Endothelial cell of umbilical vein (primary cell): Measurements from ENCODE around the gene ZNF664. TPM values are rescaled to one million over a fixed set of nuclear protein-coding genes. Genes with fewer than 3 reads are reported as not detected.

Source experiments
- BruUV-seq: library from RNA; stranded (reverse); fragments of 400-500 nt; replicated peaks from 2 replicates; lab custom pipeline; 2021; lab: Mats Ljungman, UMichigan
- CTCF ChIA-PET: fragments of 300-600, 350-600 bp; sonication (Branson Sonifier 250); formaldehyde crosslinking; loops from one replicate; lab custom pipeline; 2021; ENCODE audit warnings: antibody characterized with exemption, inconsistent platforms; lab: Charles Lee
- POLR2A ChIA-PET: fragments of 300-600, 350-600 bp; sonication (Branson Sonifier 250); formaldehyde crosslinking; loops from one replicate; lab custom pipeline; 2021; ENCODE audit warnings: antibody characterized with exemption, inconsistent platforms; lab: Charles Lee
- DNase-seq: peaks from one replicate; pipeline ENCODE4 v3.0.0-alpha.2; 2011; ENCODE audit warnings: low read depth, low spot score
- FAIRE-seq: peaks from 2 replicates; lab custom pipeline; 2011; peaks lifted over from hg19 to GRCh38; lab: Jason Lieb, UNC
- H2AFZ ChIP-seq: 2 replicates; pipeline ENCODE4 v1.6.0; 2012; ENCODE audit warnings: low read depth, low read length, control low read depth, inconsistent platforms
- H3K27ac ChIP-seq: 2 replicates; pipeline ENCODE4 v1.5.1; 2011; ENCODE audit warnings: low read depth, mild to moderate bottlenecking, control low read depth, low read length, moderate library complexity; ENCODE audit not compliant: insufficient read depth
- H3K27me3 ChIP-seq, 2 experiments: 2 replicates each; pipeline versions ENCODE4 v1.6.0 to v1.6.1; 2011; ENCODE audit warnings: low read length in 2 of 2, mixed read lengths in 1 of 2; ENCODE audit not compliant: control insufficient read depth in 2 of 2, insufficient read depth in 2 of 2
- H3K36me3 ChIP-seq, 2 experiments: 2 replicates in 1 of 2; 3 replicates in 1 of 2; pipeline ENCODE4 v1.5.1; 2011; ENCODE audit warnings: low read length in 2 of 2, mild to moderate bottlenecking in 1 of 2, moderate library complexity in 1 of 2; ENCODE audit not compliant: control insufficient read depth in 2 of 2, insufficient read depth in 2 of 2; ENCODE audit errors: extremely low read depth in 1 of 2
- H3K4me1 ChIP-seq: 3 replicates; pipeline ENCODE4 v1.5.1; 2011; ENCODE audit warnings: mild to moderate bottlenecking, low read length; ENCODE audit not compliant: control insufficient read depth, insufficient read depth; ENCODE audit errors: extremely low read depth
- H3K4me2 ChIP-seq: 2 replicates; pipeline ENCODE4 v1.6.1; 2011; ENCODE audit warnings: low read length, control low read depth, mixed read lengths; ENCODE audit not compliant: insufficient read depth
- H3K4me3 ChIP-seq, 3 experiments: fragments of 200-600 bp in 1 of 3; sonication (generic), shearing (Covaris generic) in 1 of 3; replicated peaks in 1 of 3; 2 replicates each; pipeline ENCODE4 v1.5.1; 2011 to 2016; ENCODE audit warnings: control low read depth in 3 of 3, low read length in 3 of 3, mild to moderate bottlenecking in 2 of 3, inconsistent platforms in 1 of 3, low read depth in 1 of 3, moderate library complexity in 1 of 3; ENCODE audit not compliant: insufficient read depth in 1 of 3
- H3K79me2 ChIP-seq: 2 replicates; pipeline ENCODE4 v1.6.0; 2012; ENCODE audit warnings: low read length, inconsistent platforms; ENCODE audit not compliant: control insufficient read depth, insufficient read depth
- H3K9ac ChIP-seq: replicated peaks from 2 replicates; pipeline ENCODE3; 2011; ENCODE audit warnings: low read length, control low read depth; ENCODE audit not compliant: insufficient read depth; ENCODE audit errors: extremely low read depth
- H3K9me1 ChIP-seq: replicated peaks from 3 replicates; pipeline ENCODE4 v1.6.0; 2011; ENCODE audit warnings: mild to moderate bottlenecking, low read length; ENCODE audit not compliant: control insufficient read depth, insufficient read depth; ENCODE audit errors: extremely low read depth
- H3K9me3 ChIP-seq: replicated peaks from 2 replicates; pipeline ENCODE4 v1.5.1; 2012; ENCODE audit warnings: low read length, inconsistent platforms; ENCODE audit not compliant: control insufficient read depth, insufficient read depth
- H4K20me1 ChIP-seq: replicated peaks from 2 replicates; pipeline ENCODE3; 2011; ENCODE audit warnings: mild to moderate bottlenecking, low read length; ENCODE audit not compliant: control insufficient read depth, insufficient read depth; ENCODE audit errors: extremely low read depth
- EZH2 ChIP-seq: IDR thresholded peaks from 2 replicates; pipeline ENCODE4 v1.6.1; 2012; ENCODE audit warnings: borderline replicate concordance, low read depth, mild to moderate bottlenecking, moderate library complexity, low read length, inconsistent platforms; ENCODE audit not compliant: severe bottlenecking
- FOS ChIP-seq: IDR thresholded peaks from 2 replicates; pipeline ENCODE4 v1.6.1; 2011; ENCODE audit warnings: mild to moderate bottlenecking, low read length, moderate library complexity, borderline replicate concordance; ENCODE audit not compliant: insufficient read depth
- GATA2 ChIP-seq: IDR thresholded peaks from 2 replicates; pipeline ENCODE4 v1.7.0; 2011; ENCODE audit warnings: low read depth, mild to moderate bottlenecking, moderate library complexity, mixed read lengths, low read length; ENCODE audit not compliant: insufficient read length, insufficient read depth
- JUN ChIP-seq: IDR thresholded peaks from 2 replicates; pipeline ENCODE4 v1.6.1; 2011; ENCODE audit warnings: borderline replicate concordance, low read depth; ENCODE audit not compliant: insufficient read length, insufficient read depth
- MYC ChIP-seq: IDR thresholded peaks from one replicate; pipeline ENCODE4 v1.6.1; 2011; ENCODE audit warnings: mild to moderate bottlenecking, low read depth, low read length
- POLR2A ChIP-seq: IDR thresholded peaks from 2 replicates; pipeline ENCODE4 v1.6.1; 2012; ENCODE audit warnings: low read depth, mild to moderate bottlenecking, control low read depth, low read length
- POLR2AphosphoS5 ChIP-seq: IDR thresholded peaks from 2 replicates; pipeline ENCODE4 v1.6.1; 2012; ENCODE audit warnings: low read depth, mild to moderate bottlenecking, control low read depth, low read length, moderate library complexity; ENCODE audit not compliant: insufficient read depth
- dilution Hi-C: fragments of 300-500 bp; cut with MboI; formaldehyde crosslinking; loops from one replicate; pipeline ENCODE4 v1.15.0; 2019; ENCODE audit warnings: low sequenced_read_pairs; ENCODE audit not compliant: extremely low pct_ligation_motif_present
- intact Hi-C: fragments of 100-400 bp; cut with micrococcal nuclease; formaldehyde crosslinking; loops from one replicate; pipeline ENCODE4 v1.10.0; 2022
- polyA plus RNA-seq, 4 experiments: library from polyadenylated mRNA; depleted of rRNA in 3 of 4; stranded (reverse) in 3 of 4; unstranded in 1 of 4; fragments of >200 nt; gene quantifications; 2 replicates each; pipeline versions ENCODE4 v1.2.1 to v1.2.3, GENCODE V29; 2011 to 2012; ENCODE audit warnings: missing spikeins in 1 of 4
- total RNA-seq: library from RNA; stranded (reverse); gene quantifications from 2 replicates; pipeline ENCODE4 v1.2.3, GENCODE V29; 2021
- TF ChIP-seq, protein P1 (sequence below), 2 donors: IDR thresholded peaks; 1 replicate in 1 of 2; 2 replicates in 1 of 2; pipeline ENCODE4 v1.5.1; 2011; ENCODE audit warnings: low read length in 2 of 2, mild to moderate bottlenecking in 2 of 2, moderate library complexity in 2 of 2, control low read depth in 1 of 2, inconsistent platforms in 1 of 2, low read depth in 1 of 2; ENCODE audit not compliant: insufficient read depth in 1 of 2; ENCODE audit errors: extremely low read depth in 1 of 2
- TF ChIP-seq, protein P2 (sequence below): IDR thresholded peaks from 2 replicates; pipeline ENCODE4 v1.6.1; 2011; ENCODE audit not compliant: insufficient read depth, insufficient read length

ZNF664 gene
- total and polyA plus RNA-seq, 2 donors (not counting 3 experiments of a cell fraction or from before 2014, with no cell fraction given): 29.8 to 71.3 TPM

DNA sequence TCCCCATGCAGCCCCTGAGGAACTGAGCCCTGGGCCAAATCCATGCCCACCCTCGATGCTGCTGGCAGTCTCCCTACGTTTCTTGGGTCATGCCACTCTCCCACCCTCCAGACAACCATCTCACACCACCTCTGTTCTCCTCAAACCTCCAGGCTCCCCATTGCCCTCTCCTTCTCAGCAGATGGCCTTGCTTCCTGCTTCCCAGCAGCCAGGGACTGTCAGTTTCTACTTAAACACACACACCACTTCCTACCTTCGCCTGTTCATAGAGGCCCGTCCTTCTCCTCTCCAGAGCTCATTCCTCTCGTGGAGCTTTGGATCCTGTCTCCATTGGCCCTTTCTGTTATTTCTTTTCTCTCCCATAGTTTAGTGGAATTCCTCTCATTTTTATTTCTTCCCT is 27.1 kb downstream of the ZNF664 start:
- POLR2A ChIA-PET: no interaction called here

More for the DNA sequence above, 27.1 kb downstream of the ZNF664 start:
- FAIRE-seq: no peak
- TF ChIP-seq JUN (no peak), POLR2A (no peak), MYC (no peak), POLR2AphosphoS5 (no peak), EZH2 (no peak), FOS (no peak), GATA2 (no peak)
- TF ChIP-seq, protein P1, sequence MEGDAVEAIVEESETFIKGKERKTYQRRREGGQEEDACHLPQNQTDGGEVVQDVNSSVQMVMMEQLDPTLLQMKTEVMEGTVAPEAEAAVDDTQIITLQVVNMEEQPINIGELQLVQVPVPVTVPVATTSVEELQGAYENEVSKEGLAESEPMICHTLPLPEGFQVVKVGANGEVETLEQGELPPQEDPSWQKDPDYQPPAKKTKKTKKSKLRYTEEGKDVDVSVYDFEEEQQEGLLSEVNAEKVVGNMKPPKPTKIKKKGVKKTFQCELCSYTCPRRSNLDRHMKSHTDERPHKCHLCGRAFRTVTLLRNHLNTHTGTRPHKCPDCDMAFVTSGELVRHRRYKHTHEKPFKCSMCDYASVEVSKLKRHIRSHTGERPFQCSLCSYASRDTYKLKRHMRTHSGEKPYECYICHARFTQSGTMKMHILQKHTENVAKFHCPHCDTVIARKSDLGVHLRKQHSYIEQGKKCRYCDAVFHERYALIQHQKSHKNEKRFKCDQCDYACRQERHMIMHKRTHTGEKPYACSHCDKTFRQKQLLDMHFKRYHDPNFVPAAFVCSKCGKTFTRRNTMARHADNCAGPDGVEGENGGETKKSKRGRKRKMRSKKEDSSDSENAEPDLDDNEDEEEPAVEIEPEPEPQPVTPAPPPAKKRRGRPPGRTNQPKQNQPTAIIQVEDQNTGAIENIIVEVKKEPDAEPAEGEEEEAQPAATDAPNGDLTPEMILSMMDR (IDR thresholded peaks at IDR 0.05; ENCODE audit: extremely low read depth in 1 of 2, insufficient read depth in 1 of 2, low read depth in 1 of 2, low read length in 2 of 2): no peak
- TF ChIP-seq, protein P2, sequence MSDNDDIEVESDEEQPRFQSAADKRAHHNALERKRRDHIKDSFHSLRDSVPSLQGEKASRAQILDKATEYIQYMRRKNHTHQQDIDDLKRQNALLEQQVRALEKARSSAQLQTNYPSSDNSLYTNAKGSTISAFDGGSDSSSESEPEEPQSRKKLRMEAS: no peak
- Histone ChIP-seq H3K79me2 (peaks cover 6% of the 10 kb centered on the region), H3K36me3 (peaks cover 7 to 8% of the 10 kb centered on the region in 2 experiments), H3K9me1 (no peaks in the 10 kb centered on the region), H4K20me1 (no peaks in the 10 kb centered on the region), H3K9ac (no peak overlapping the region), H3K4me3 (no peak overlapping the region), H3K27me3 (no peaks in the 10 kb centered on the region), H3K4me2 (no peak overlapping the region), H3K4me1 (peaks cover 7% of the 10 kb centered on the region), H3K9me3 (no peaks in the 10 kb centered on the region), H3K27ac (no peak overlapping the region), H2AFZ (no peak overlapping the region)
- no peak for DNase-seq
- intact Hi-C loops: no loop called here
- dilution Hi-C loops: no loop called here
- BruUV-seq: no TSS peak
- CTCF ChIA-PET: no interaction called here
